K562 (cell line): ENCODE measurements around the gene B4GALNT4. TPM values are rescaled to one million over a fixed set of nuclear protein-coding genes. Genes with fewer than 3 reads are reported as not detected.

Experiments
- C11orf30 ChIP-seq: fragments of 450-650 bp; IDR thresholded peaks from 2 replicates; pipeline ENCODE4 v1.6.1; 2016; ENCODE audit warnings: low read depth, mild to moderate bottlenecking
- E2F6 ChIP-seq, 2 experiments: IDR thresholded peaks; 2 replicates each; pipeline ENCODE4 v1.6.1; 2011; ENCODE audit warnings: borderline replicate concordance in 1 of 2, control low read depth in 1 of 2, low read depth in 1 of 2, low read length in 1 of 2, mild to moderate bottlenecking in 1 of 2, mixed read lengths in 1 of 2, moderate library complexity in 1 of 2; ENCODE audit not compliant: insufficient read depth in 1 of 2, insufficient read length in 1 of 2, poor library complexity in 1 of 2, severe bottlenecking in 1 of 2; ENCODE audit errors: extremely low read depth in 1 of 2
- ESRRA ChIP-seq: fragments of 450-650 bp; IDR thresholded peaks from 2 replicates; pipeline ENCODE4 v1.6.1; 2014; ENCODE audit warnings: low read depth, mild to moderate bottlenecking, moderate library complexity, borderline replicate concordance
- HEY1 ChIP-seq: fragments of 250-450 bp; sonication (Bioruptor Pico); IDR thresholded peaks from 2 replicates; pipeline ENCODE4 v1.5.0; 2020; ENCODE audit warnings: mild to moderate bottlenecking, moderate library complexity, borderline replicate concordance
- MBD2 ChIP-seq: sonication (generic); IDR thresholded peaks from 2 replicates; pipeline ENCODE4 v1.6.1; 2016; ENCODE audit warnings: low read depth, borderline replicate concordance
- NFIX ChIP-seq: fragments of 250-450 bp; sonication (Bioruptor Pico); IDR thresholded peaks from 2 replicates; pipeline ENCODE4 v1.4.0; 2020; ENCODE audit warnings: low read depth, mild to moderate bottlenecking, moderate library complexity
- PHB2 ChIP-seq: fragments of 450-650 bp; IDR thresholded peaks from 2 replicates; pipeline ENCODE4 v1.6.1; 2017; ENCODE audit warnings: low read depth
- PHF8 ChIP-seq: fragments of 200-600 bp; sonication (generic); IDR thresholded peaks from 2 replicates; pipeline ENCODE4 v1.6.1; 2012; ENCODE audit warnings: mixed run types, mild to moderate bottlenecking, inconsistent platforms, low read length, moderate library complexity, borderline replicate concordance
- TBL1XR1 ChIP-seq, 2 experiments: IDR thresholded peaks; 2 replicates each; pipeline ENCODE4 v1.6.1; 2012; ENCODE audit warnings: improper control_type of control experiment in 2 of 2, low read length in 2 of 2, mild to moderate bottlenecking in 1 of 2
- ZEB2 ChIP-seq: fragments of 450-650 bp; IDR thresholded peaks from 2 replicates; pipeline ENCODE4 v1.6.1; 2016
- ZZZ3 ChIP-seq: fragments of 450-650 bp; IDR thresholded peaks from 2 replicates; pipeline ENCODE4 v1.6.1; 2016; ENCODE audit warnings: antibody characterized with exemption, mild to moderate bottlenecking, moderate library complexity
- polyA plus RNA-seq, 8 experiments: library from polyadenylated mRNA; depleted of rRNA in 4 of 8; stranded (reverse) in 5 of 8; unstranded in 3 of 8; fragments of >200 nt; fragmentation: Nextera tagmentation in 2 of 8; fragmentation: Illumina TruSeq in 1 of 8; extraction: Ambion mirVana in 2 of 8; extraction: Trizol in 1 of 8; gene quantifications; 2 replicates each; pipeline versions ENCODE4 v1.2.1 to v1.2.3, GENCODE V29; 2011 to 2014; ENCODE audit warnings: inconsistent platforms in 1 of 8, missing spikeins in 1 of 8
- total RNA-seq, 7 experiments: library from RNA; depleted of rRNA in 6 of 7; stranded (reverse); fragments of >200 nt in 6 of 7; fragmentation: Illumina TruSeq in 2 of 7; extraction: Trizol in 2 of 7; gene quantifications; 2 replicates each; pipeline versions ENCODE4 v1.2.1 to v1.2.3, GENCODE V29; 2011 to 2021; ENCODE audit warnings: low replicate concordance in 1 of 7
- TF ChIP-seq, protein P1 (sequence below): fragments of 450-650 bp; IDR thresholded peaks from 2 replicates; pipeline ENCODE4 v1.6.1; 2017; ENCODE audit warnings: antibody characterized with exemption, mild to moderate bottlenecking
- TF ChIP-seq, protein P2 (sequence below): sonication (generic); formaldehyde crosslinking; IDR thresholded peaks from 2 replicates; pipeline ENCODE4 v1.4.0; 2020; ENCODE audit warnings: mild to moderate bottlenecking, missing genetic modification reagents
- TF ChIP-seq, protein P3 (sequence below): IDR thresholded peaks from 2 replicates; pipeline ENCODE4 v1.6.1; 2011; ENCODE audit not compliant: insufficient read length; ENCODE audit errors: extremely low read depth
- TF ChIP-seq, protein P4 (sequence below): fragments of 250-450 bp; sonication (Bioruptor Pico); IDR thresholded peaks from 2 replicates; pipeline ENCODE4 v1.8.0; 2021; ENCODE audit warnings: mild to moderate bottlenecking, moderate library complexity

B4GALNT4 gene
- total and polyA plus RNA-seq, 9 of the 15 experiments (the other 6 are each of a cell fraction or from before 2014, with no cell fraction given): 0.20 to 37.1 (median 10.8) TPM; not detected in 1

DNA sequence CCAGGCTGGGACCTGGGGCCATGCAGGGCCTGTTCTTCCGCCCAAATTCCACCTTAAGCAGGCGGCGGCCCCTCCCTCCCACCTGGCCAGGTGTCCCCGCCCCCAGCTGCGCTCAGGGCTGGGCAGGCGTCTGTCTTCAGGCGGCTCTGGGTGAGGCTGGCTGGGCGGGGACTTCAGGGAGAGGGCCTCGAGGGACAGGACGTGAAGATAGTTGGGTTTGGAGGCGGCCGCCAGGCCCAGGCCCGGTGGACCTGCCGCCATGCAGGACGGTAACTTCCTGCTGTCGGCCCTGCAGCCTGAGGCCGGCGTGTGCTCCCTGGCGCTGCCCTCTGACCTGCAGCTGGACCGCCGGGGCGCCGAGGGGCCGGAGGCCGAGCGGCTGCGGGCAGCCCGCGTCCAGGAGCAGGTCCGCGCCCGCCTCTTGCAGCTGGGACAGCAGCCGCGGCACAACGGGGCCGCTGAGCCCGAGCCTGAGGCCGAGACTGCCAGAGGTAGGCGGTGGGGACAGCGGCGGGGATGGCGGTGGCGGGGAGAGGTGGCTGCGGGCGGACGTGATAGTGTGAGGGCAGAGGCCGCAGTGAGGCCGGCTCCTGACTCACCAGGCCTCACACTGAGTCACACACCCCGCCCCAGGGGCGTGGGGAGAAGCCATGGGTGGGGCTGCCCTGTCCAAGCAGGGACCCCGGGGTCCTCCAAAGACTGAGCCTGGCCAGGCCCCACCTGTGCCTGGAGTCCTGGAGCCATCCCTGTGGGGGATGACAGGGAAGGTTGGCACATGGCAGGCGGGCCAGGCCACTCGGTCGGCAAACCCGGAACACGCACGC is 24.9 kb downstream of the B4GALNT4 start, which contains the start of gene PKP3 (continued):
- TF ChIP-seq, protein P1, sequence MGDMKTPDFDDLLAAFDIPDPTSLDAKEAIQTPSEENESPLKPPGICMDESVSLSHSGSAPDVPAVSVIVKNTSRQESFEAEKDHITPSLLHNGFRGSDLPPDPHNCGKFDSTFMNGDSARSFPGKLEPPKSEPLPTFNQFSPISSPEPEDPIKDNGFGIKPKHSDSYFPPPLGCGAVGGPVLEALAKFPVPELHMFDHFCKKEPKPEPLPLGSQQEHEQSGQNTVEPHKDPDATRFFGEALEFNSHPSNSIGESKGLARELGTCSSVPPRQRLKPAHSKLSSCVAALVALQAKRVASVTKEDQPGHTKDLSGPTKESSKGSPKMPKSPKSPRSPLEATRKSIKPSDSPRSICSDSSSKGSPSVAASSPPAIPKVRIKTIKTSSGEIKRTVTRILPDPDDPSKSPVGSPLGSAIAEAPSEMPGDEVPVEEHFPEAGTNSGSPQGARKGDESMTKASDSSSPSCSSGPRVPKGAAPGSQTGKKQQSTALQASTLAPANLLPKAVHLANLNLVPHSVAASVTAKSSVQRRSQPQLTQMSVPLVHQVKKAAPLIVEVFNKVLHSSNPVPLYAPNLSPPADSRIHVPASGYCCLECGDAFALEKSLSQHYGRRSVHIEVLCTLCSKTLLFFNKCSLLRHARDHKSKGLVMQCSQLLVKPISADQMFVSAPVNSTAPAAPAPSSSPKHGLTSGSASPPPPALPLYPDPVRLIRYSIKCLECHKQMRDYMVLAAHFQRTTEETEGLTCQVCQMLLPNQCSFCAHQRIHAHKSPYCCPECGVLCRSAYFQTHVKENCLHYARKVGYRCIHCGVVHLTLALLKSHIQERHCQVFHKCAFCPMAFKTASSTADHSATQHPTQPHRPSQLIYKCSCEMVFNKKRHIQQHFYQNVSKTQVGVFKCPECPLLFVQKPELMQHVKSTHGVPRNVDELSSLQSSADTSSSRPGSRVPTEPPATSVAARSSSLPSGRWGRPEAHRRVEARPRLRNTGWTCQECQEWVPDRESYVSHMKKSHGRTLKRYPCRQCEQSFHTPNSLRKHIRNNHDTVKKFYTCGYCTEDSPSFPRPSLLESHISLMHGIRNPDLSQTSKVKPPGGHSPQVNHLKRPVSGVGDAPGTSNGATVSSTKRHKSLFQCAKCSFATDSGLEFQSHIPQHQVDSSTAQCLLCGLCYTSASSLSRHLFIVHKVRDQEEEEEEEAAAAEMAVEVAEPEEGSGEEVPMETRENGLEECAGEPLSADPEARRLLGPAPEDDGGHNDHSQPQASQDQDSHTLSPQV: peak; percentile 82
- TF ChIP-seq ZEB2 (peak; percentile 87), PHB2 (no peak), TBL1XR1 (IDR thresholded peaks at IDR 0.05; ENCODE audit: low read length in 2 of 2) (no peak), PHF8 (peak; percentile 77), NFIX (CRISPR knock-in tag) (no peak), ZZZ3 (no peak), MBD2 (peak; percentile 33; the same call in 1 of the 2 replicates), C11orf30 (no peak), ESRRA (no peak), E2F6 (IDR thresholded peaks at IDR 0.05; ENCODE audit: borderline replicate concordance in 1 of 2, extremely low read depth in 1 of 2, insufficient read depth in 1 of 2, insufficient read length in 1 of 2, low read depth in 1 of 2, low read length in 1 of 2, poor library complexity in 1 of 2, severe bottlenecking in 1 of 2) (peak; percentile 67 to 72), HEY1 (CRISPR knock-in tag) (no peak)
- TF ChIP-seq, protein P2, sequence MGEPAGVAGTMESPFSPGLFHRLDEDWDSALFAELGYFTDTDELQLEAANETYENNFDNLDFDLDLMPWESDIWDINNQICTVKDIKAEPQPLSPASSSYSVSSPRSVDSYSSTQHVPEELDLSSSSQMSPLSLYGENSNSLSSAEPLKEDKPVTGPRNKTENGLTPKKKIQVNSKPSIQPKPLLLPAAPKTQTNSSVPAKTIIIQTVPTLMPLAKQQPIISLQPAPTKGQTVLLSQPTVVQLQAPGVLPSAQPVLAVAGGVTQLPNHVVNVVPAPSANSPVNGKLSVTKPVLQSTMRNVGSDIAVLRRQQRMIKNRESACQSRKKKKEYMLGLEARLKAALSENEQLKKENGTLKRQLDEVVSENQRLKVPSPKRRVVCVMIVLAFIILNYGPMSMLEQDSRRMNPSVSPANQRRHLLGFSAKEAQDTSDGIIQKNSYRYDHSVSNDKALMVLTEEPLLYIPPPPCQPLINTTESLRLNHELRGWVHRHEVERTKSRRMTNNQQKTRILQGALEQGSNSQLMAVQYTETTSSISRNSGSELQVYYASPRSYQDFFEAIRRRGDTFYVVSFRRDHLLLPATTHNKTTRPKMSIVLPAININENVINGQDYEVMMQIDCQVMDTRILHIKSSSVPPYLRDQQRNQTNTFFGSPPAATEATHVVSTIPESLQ (CRISPR knock-in tag): 0 out of 2 replicates have a peak, but pooled peaks have one; percentile 66
- TF ChIP-seq, protein P3, sequence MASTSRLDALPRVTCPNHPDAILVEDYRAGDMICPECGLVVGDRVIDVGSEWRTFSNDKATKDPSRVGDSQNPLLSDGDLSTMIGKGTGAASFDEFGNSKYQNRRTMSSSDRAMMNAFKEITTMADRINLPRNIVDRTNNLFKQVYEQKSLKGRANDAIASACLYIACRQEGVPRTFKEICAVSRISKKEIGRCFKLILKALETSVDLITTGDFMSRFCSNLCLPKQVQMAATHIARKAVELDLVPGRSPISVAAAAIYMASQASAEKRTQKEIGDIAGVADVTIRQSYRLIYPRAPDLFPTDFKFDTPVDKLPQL: no peak
- TF ChIP-seq, protein P4, sequence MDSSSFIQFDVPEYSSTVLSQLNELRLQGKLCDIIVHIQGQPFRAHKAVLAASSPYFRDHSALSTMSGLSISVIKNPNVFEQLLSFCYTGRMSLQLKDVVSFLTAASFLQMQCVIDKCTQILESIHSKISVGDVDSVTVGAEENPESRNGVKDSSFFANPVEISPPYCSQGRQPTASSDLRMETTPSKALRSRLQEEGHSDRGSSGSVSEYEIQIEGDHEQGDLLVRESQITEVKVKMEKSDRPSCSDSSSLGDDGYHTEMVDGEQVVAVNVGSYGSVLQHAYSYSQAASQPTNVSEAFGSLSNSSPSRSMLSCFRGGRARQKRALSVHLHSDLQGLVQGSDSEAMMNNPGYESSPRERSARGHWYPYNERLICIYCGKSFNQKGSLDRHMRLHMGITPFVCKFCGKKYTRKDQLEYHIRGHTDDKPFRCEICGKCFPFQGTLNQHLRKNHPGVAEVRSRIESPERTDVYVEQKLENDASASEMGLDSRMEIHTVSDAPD (CRISPR knock-in tag): no peak
